Esophagus squamous epithelium (tissue), 5 donors: Measurements from ENCODE around the gene THEM5. TPM values are rescaled to one million over a fixed set of nuclear protein-coding genes. Genes with fewer than 3 reads are reported as not detected.
"Not testable (repeated sequence)": the region's sequence is repeated elsewhere in the genome, so short reads cannot be mapped to it uniquely, and the experiment has no call there.

ENCODE experiments used
- DNase-seq: peaks from one replicate; lab custom pipeline; 2025; lab: John Stamatoyannopoulos, UW
- H3K27ac ChIP-seq, 4 donors: fragments of 200-600 bp; sonication (generic); one replicate each; pipeline ENCODE4 v1.5.1; 2016 to 2019; ENCODE audit warnings: mild to moderate bottlenecking in 1 of 4
- H3K27me3 ChIP-seq, 4 donors: fragments of 200-600 bp; sonication (generic); 1 replicate in 3 of 4; 2 replicates in 1 of 4; pipeline versions ENCODE4 v1.5.1 to v1.6.0; 2017 to 2021; ENCODE audit warnings: antibody characterized with exemption in 1 of 4
- H3K36me3 ChIP-seq, 3 donors: fragments of 200-600 bp; sonication (generic); one replicate each; pipeline ENCODE4 v1.5.1; 2016 to 2019
- H3K4me1 ChIP-seq, 3 donors: fragments of 200-600 bp; sonication (generic); one replicate each; pipeline ENCODE4 v1.5.1; 2017 to 2019
- H3K4me3 ChIP-seq, 4 donors: fragments of 200-600 bp; sonication (generic); 1 replicate in 3 of 4; 2 replicates in 1 of 4; pipeline ENCODE4 v1.5.1; 2016 to 2019; ENCODE audit warnings: mild to moderate bottlenecking in 2 of 4, moderate library complexity in 1 of 4
- H3K9me3 ChIP-seq, 3 donors: fragments of 200-600 bp; sonication (generic); one replicate each; pipeline ENCODE4 v1.5.1; 2016 to 2019
- CTCF ChIP-seq, 6 experiments: fragments of 450-650 bp in 4 of 6; fragments of 200-600 bp in 2 of 6; sonication (generic) in 2 of 6; IDR thresholded peaks; one replicate each; pipeline ENCODE4 v1.5.1; 2016 to 2019; ENCODE audit warnings: antibody characterized with exemption in 6 of 6, mild to moderate bottlenecking in 4 of 6, moderate library complexity in 4 of 6
- POLR2A ChIP-seq, 4 donors: fragments of 450-650 bp; IDR thresholded peaks; one replicate each; pipeline ENCODE4 v1.6.1; 2017; ENCODE audit warnings: antibody characterized with exemption in 4 of 4, mild to moderate bottlenecking in 4 of 4, moderate library complexity in 3 of 4
- WGBS, 2 donors: methylation state at CpG; one replicate each; pipeline ENCODE4 v1.1.5; 2018; 5-methylcytosine and 5-hydroxymethylcytosine counted together
- intact Hi-C: fragments of 100-400 bp; cut with DNase I; formaldehyde crosslinking; loops from one replicate; pipeline ENCODE4 v1.15.0; 2022
- total RNA-seq, 4 donors: library from RNA; depleted of rRNA; stranded (reverse); fragments of >200 nt; gene quantifications; one replicate each; pipeline ENCODE4 v1.1.0, GENCODE V29; 2016
- donor health status: DM: yes; HTN: yes; CAD: no.

THEM5 gene
- total RNA-seq, 4 donors from 2014 or later, result 0.76 to 1.7 TPM; not detected in 2

GRCh38 chr1:151875419-151876097 lies 22.0 kb upstream of the THEM5 start:
- no peak for TF ChIP-seq CTCF (IDR thresholded peaks at IDR 0.05)
- TF ChIP-seq POLR2A (IDR thresholded peaks at IDR 0.05), result no peak
- WGBS, 2 donors, result 83 to 96% methylated on average over 1 of the region's 1 CpG
- intact Hi-C loops, result no loop called here

GRCh38 chr1:151872776-151873175 lies 19.3 kb upstream of the THEM5 start:
- H3K9me3 ChIP-seq, H3K4me3 ChIP-seq, H3K27me3 ChIP-seq, H3K27ac ChIP-seq, intact Hi-C loops, DNase-seq: not testable (repeated sequence)
- H3K36me3 ChIP-seq, result peaks cover 0 to 28% (median 0%) of the 10 kb centered on the region in 3 donors
- WGBS, 2 donors, result 71 to 86% methylated on average over 6 to 9 of the region's 9 CpGs
- H3K4me1 ChIP-seq, result peaks cover 0 to 28% (median 0%) of the 10 kb centered on the region in 3 donors

More at GRCh38 chr1:151875419-151876097, 22.0 kb upstream of the THEM5 start:
- DNase-seq, result no peak
- H3K4me1 ChIP-seq, result peaks cover 0 to 16% (median 0%) of the 10 kb centered on the region in 3 donors
- no peak overlapping the region for H3K27ac ChIP-seq
- peaks cover 0 to 36% (median 0%) of the 10 kb centered on the region in 3 donors for H3K36me3 ChIP-seq
- H3K9me3 ChIP-seq, result no peaks in the 10 kb centered on the region
- no peak overlapping the region for H3K4me3 ChIP-seq
- no peaks in the 10 kb centered on the region for H3K27me3 ChIP-seq

DNA sequence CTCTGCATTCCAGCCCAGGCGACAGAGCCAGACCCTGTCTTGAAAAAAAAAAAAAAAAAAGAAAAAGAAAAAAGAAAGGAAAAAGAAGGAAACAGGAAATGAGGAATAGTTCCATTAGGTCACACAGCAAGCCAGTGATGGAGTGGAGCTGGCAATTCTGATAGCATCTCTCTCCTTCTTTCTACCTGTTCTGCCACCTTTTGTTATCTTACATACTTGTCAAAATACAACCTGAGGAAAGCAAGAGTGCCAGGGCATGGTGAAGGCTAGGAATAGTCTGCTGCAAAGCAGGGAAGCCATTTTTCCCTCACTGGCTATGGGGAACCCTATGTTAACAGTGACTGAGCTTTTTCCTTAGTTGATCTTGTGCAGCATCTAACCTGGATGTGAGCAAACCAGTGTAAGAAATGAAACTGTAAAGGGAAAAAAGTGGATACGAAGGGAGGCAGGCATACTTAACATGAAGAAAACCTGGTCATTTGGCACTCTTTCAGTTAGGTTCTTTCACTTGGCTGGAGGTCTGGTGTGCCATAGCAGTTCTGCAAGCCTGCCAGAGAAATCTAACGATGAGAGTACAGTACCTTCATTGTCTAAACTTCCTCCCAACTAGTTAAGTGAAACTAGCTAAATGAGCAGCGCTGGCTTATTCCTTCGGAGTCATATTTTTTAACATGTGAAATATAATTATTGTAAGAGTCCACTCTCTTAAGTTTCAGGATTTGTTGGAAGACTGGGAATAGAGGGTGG lies 17.9 kb upstream of the THEM5 start:
- H3K4me1 ChIP-seq, result peaks cover 0 to 32% (median 0%) of the 10 kb centered on the region in 3 donors
- intact Hi-C loops, result no loop called here
- no peaks in the 10 kb centered on the region for H3K27me3 ChIP-seq
- no peaks in the 10 kb centered on the region for H3K9me3 ChIP-seq
- no peak for TF ChIP-seq POLR2A (IDR thresholded peaks at IDR 0.05)
- TF ChIP-seq CTCF (IDR thresholded peaks at IDR 0.05), result no peak
- no peak for DNase-seq
- H3K27ac ChIP-seq, result no peak overlapping the region
- H3K36me3 ChIP-seq, result peaks cover 0 to 23% (median 0%) of the 10 kb centered on the region in 3 donors
- H3K4me3 ChIP-seq, result no peak overlapping the region
- WGBS, 2 donors, result 38 to 52% methylated on average over 5 of the region's 5 CpGs

DNA sequence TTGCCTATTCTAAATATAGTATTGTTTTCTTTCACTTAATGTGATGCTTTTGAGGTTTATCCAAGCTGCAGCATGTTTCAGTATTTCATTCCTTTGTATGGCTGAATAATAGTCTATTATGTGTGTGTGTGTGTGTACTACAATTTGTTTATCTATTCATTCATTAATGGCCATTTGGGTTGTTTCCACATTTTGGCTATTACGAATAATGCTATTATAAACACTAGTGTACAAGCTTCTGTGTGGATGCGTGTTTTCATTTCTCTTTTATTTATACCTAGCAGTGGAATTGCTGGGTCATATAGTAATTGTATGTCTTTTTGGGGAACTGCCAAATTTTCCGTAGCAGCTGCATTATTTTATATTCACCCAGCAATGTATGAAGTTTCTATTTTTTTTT lies 15.0 kb upstream of the THEM5 start:
- TF ChIP-seq CTCF (IDR thresholded peaks at IDR 0.05) (no peak), POLR2A (IDR thresholded peaks at IDR 0.05) (no peak)

DNA sequence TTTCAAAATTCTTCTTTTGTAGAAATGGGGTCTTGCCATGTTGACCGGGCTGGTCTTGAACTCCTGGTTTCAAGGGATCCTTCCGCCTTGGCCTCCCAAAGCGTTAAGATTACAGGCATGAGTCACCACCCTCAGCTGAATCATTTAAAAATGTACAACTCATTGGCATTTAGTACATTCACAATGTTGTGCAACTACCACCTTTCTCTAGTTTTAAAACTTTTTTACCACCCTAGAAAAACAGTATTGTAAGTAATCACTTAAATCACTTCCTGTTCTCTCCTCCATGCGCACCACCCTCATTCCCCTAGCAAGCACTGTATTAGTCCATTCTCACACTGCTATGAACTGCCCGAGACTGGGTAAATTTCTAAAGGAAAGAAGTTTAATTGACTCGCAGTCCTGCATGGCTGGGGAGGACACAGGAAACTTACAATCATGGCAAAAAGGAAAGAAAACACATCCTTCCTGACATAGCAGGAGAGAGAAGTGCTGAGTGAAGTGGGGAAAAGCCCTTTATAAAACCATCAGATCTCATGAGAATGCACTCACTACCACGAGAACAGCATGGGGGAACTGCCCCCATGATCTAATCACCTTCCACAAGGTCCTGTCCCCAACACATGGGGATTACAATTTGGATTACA lies 14.4 kb upstream of the THEM5 start:
- no peak overlapping the region for H3K27ac ChIP-seq
- H3K4me1 ChIP-seq, result peaks cover 0 to 32% (median 0%) of the 10 kb centered on the region in 3 donors
- H3K4me3 ChIP-seq, result no peak overlapping the region
- no peaks in the 10 kb centered on the region for H3K36me3 ChIP-seq
- TF ChIP-seq CTCF (IDR thresholded peaks at IDR 0.05) (no peak), POLR2A (IDR thresholded peaks at IDR 0.05) (no peak)
- H3K9me3 ChIP-seq, result no peaks in the 10 kb centered on the region
- no peaks in the 10 kb centered on the region for H3K27me3 ChIP-seq
- 55 to 56% methylated on average over 7 of the region's 7 CpGs for WGBS, 2 donors
- DNase-seq, result no peak
- intact Hi-C loops, result no loop called here

More for the DNA sequence above, 15.0 kb upstream of the THEM5 start:
- H3K4me1 ChIP-seq, result peaks cover 0 to 32% (median 0%) of the 10 kb centered on the region in 3 donors
- H3K36me3 ChIP-seq, result peaks cover 0 to 4% (median 0%) of the 10 kb centered on the region in 3 donors
- no peak overlapping the region for H3K4me3 ChIP-seq
- no peak overlapping the region for H3K27ac ChIP-seq
- H3K9me3 ChIP-seq, result no peaks in the 10 kb centered on the region
- H3K27me3 ChIP-seq, result no peaks in the 10 kb centered on the region
- DNase-seq, result no peak
- intact Hi-C loops, result no loop called here
- 14 to 26% methylated on average over 3 of the region's 3 CpGs for WGBS, 2 donors
